GM21515 (cell line): ENCODE results near the gene DGCR6L.
"Not testable (repeated sequence)": the region's sequence is repeated elsewhere in the genome, so short reads cannot be mapped to it uniquely, and the experiment has no call there.

Source experiments
- ATAC-seq: cut with Tn5 transposase; IDR thresholded peaks from one replicate; pipeline ENCODE4 v1.9.1; 2021; ENCODE audit not compliant: unreplicated experiment

DGCR6L gene

GRCh38 chr22:20319745-20320658, at the start of gene DGCR6L:
Gene DGCR6L (minus strand): TSS chr22:20320060. CDS start chr22:20319988, 72 bp downstream.
- peak; percentile 58 for ATAC-seq

DNA sequence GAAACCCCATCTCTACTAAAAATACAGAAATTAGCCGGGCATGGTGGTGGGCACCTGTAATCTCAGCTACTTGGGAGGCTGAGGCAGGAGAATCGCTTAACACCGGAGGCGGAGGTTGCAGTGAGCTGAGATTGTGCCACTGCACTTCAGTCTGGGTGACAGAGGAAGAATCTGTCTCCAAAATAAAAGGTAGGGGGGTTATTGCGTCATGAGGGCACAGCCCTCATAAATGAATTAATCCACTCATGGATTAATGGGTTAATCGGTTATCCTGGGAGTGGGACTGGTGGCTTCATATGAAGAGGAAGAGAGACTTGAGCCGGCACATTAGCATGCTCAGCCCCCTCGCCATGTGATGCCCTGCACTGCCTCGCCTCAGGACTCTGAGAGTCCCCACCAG, 49.0 kb upstream of the DGCR6L start:
- ATAC-seq, result not testable (repeated sequence)

GRCh38 chr22:20366841-20367240, 47.0 kb upstream of the DGCR6L start:
- ATAC-seq, result not testable (repeated sequence)

DNA sequence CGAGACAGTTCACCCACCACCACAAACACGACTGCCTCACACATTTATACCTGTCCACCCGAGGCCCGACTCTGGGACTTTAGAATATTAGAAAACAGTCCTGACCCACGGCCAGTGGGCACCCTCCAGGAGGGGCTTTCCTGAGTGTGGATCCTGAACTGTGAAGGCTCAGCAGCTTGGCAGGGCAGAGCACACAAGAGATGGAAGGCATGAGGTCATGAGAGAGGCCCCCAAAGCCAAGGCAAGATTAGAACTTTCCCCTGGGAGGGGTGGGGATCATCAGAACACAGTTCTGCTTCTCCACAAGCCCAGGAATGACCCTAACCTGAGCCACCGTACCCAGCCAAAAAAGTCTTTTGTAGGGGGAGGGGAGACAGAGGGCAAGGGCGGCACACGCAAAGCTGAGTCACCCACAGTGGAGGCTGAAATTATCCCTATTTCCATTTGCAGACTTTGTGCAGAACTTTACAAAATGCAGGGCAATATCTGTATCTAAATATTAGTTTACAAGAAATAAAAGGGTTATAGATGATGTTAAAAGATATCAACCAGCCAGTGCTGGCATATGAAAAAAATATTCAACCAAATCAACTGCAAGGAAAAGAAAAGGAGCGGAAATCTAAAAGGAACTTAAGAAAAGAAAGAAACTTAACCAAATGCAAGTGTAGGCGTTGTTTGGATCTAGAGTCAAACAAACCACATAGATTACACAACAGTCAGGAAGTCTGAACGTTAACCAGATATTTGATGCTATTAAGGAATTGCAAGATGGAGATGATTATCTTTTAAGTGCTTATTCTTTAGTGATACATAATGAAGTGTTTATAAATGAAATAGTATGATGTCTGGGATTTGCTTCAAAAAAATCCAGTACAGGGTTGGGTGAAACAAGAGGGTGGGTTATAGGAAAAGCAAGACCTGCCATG, 44.7 kb upstream of the DGCR6L start:
- not testable (repeated sequence) for ATAC-seq

- not testable (repeated sequence) for ATAC-seq
Measured at GRCh38 chr22:20362403-20362802, 42.5 kb upstream of the DGCR6L start.

DNA sequence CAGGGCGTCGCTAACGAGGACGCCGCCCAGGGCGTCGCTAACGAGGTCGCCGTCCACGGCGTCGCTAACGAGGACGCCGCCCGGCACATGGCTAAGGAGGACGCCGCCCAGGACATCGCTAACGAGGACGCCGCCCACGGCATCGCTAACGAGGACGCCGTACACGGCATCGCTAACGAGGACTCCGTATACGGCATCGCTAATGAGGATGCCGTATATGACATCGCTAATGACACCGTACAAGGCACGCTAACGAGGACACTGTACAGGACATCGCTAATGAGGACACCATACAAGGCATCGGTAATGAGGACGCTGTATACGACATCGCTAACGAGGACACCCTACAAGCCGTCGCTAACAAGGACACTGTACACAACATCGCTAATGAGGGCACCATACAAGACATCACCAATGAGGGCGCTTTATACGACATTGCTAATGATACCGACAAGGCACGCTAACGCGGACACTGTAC, 41.9 kb upstream of the DGCR6L start:
- ATAC-seq, result not testable (repeated sequence)

- ATAC-seq, result not testable (repeated sequence)
Measured at GRCh38 chr22:20360866-20361751, 41.2 kb upstream of the DGCR6L start.

- not testable (repeated sequence) for ATAC-seq
Measured at GRCh38 chr22:20360261-20360660, 40.4 kb upstream of the DGCR6L start.

- ATAC-seq, result not testable (repeated sequence)
Measured at GRCh38 chr22:20358503-20359239, 38.8 kb upstream of the DGCR6L start.

- not testable (repeated sequence) for ATAC-seq
Measured at GRCh38 chr22:20357967-20358366, 38.1 kb upstream of the DGCR6L start.

GRCh38 chr22:20356906-20357305, 37.0 kb upstream of the DGCR6L start:
- ATAC-seq, result not testable (repeated sequence)

GRCh38 chr22:20355939-20356636, 36.2 kb upstream of the DGCR6L start:
- ATAC-seq, result not testable (repeated sequence)

DNA sequence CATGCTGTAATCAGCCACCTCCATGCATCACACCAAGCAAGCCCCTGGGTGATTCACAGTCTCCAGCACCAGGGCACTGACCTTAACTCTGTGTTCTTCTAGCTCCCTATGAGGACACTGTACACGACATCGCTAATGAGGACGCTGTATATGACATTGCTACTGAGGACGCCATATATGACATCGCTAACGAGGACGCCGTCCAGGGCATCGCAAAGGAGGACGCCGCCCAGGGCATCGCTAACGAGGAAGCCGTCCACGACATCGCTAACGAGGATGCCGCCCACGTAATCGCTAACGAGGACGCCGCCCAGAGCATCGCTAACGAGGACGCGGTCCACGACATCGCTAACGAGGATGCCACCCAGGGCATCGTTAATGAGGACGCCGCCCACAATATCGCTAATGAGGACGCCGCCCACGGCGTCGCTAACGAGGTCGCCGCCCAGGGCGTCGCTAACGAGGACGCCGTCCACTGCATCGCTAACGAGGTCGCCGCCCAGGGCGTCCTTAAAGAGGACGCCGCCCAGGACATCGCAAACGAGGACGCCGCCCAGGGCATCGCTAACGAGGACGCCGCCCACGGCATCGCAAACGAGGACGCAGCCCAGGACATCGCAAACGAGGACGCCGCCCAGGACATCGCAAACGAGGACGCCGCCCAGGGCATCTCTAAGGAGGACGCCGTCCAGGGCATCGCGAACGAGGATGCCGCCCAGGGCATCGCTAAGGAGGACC, 34.5 kb upstream of the DGCR6L start:
- ATAC-seq, result no peak

GRCh38 chr22:20352536-20352935, 32.7 kb upstream of the DGCR6L start:
- ATAC-seq, result not testable (repeated sequence)

DNA sequence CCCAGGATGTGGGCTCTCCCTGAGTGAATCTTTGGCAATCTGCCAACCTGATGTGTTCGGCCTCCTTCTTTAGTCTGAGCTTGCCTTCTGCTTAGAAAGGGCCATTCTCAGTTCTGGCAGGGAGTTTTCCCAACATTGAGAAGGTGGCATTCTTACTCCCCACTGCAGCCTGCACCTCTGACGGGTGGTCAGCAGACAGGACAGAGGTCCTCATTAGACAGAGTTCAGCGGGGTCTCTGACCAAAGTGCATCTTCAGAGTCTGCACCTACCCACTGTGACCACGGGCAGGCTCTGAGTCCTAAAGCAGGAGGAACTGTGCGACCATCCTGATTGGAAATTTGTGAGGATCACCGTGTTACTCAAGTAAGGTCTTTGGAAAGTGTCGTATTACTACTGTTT, 26.7 kb upstream of the DGCR6L start:
- ATAC-seq, result not testable (repeated sequence)

- not testable (repeated sequence) for ATAC-seq
Measured at GRCh38 chr22:20338291-20338690, 18.4 kb upstream of the DGCR6L start.

DNA sequence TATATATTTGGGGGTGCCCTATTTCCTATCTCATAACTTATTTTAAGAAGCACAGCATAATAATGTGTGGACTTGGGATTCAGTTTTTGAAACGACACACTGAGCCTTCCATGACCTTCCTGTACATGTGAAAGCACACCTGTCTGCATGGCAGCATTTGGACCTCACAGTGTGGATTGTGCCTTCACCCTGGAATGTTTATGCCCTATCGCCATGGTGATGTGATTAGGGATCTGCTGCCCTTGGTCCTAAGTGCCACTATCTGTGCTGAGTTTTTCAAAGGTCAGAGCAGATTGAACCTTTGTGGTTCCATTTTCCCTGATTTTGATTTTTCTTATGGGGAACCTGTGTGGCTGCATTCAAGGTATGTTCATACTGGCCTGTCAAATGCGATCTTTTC, 17.9 kb upstream of the DGCR6L start:
- ATAC-seq, result not testable (repeated sequence)

- not testable (repeated sequence) for ATAC-seq
Measured at GRCh38 chr22:20336561-20336960, 16.7 kb upstream of the DGCR6L start.
